LNCAP (cell line): Measurements from ENCODE around the gene FOSB.

Experiments
- CTCF ChIP-seq: fragments of 450-650 bp; IDR thresholded peaks from 2 replicates; pipeline ENCODE4 v1.5.1; 2017; ENCODE audit warnings: mild to moderate bottlenecking

Gene FOSB

GRCh38 chr19:45512881-45513483 is 45.2 kb downstream of the FOSB start:
- no peak for TF ChIP-seq CTCF

- TF ChIP-seq CTCF = no peak
These were observed 46.7 kb downstream of the FOSB start for GRCh38 chr19:45514376-45515051.

GRCh38 chr19:45515081-45515624 is 47.4 kb downstream of the FOSB start:
- TF ChIP-seq CTCF = no peak

- TF ChIP-seq CTCF = no peak
These were observed 48.1 kb downstream of the FOSB start for GRCh38 chr19:45515807-45516401.

GRCh38 chr19:45517238-45517637 is 49.4 kb downstream of the FOSB start:
- TF ChIP-seq CTCF = no peak

GRCh38 chr19:45517641-45518468 is 50.1 kb downstream of the FOSB start:
- TF ChIP-seq CTCF = no peak

DNA sequence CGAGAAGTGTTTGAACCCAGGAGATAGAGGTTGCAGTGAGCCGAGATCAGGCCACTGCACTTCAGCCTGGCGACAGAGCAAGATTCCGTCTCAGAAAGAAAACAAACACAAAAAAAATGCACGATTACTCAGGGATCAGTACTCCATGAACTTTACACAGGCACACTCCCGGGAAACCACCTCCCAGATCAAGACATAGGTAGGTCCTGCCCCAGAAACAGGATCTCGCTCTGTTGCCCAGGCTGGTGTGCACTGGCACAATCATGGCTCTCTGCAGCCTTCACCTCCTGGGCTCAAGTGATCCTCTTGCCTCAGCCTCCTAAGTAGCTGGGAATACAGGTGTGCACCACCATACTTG is 50.7 kb downstream of the FOSB start:
- TF ChIP-seq CTCF = no peak
